Astrocyte (in vitro differentiated cells and primary cell): Measurements from ENCODE around the gene IBTK.

Experiments used
- EZH2 ChIP-seq: IDR thresholded peaks from 2 replicates; pipeline ENCODE4 v1.6.1; 2012; ENCODE audit warnings: mild to moderate bottlenecking, low read length, inconsistent platforms; ENCODE audit not compliant: insufficient read depth
- TF ChIP-seq, protein P1 (sequence below): IDR thresholded peaks from 2 replicates; pipeline ENCODE4 v1.5.1; 2011; ENCODE audit warnings: low read depth, mild to moderate bottlenecking, inconsistent platforms, low read length, moderate library complexity; ENCODE audit not compliant: insufficient read depth

DNA sequence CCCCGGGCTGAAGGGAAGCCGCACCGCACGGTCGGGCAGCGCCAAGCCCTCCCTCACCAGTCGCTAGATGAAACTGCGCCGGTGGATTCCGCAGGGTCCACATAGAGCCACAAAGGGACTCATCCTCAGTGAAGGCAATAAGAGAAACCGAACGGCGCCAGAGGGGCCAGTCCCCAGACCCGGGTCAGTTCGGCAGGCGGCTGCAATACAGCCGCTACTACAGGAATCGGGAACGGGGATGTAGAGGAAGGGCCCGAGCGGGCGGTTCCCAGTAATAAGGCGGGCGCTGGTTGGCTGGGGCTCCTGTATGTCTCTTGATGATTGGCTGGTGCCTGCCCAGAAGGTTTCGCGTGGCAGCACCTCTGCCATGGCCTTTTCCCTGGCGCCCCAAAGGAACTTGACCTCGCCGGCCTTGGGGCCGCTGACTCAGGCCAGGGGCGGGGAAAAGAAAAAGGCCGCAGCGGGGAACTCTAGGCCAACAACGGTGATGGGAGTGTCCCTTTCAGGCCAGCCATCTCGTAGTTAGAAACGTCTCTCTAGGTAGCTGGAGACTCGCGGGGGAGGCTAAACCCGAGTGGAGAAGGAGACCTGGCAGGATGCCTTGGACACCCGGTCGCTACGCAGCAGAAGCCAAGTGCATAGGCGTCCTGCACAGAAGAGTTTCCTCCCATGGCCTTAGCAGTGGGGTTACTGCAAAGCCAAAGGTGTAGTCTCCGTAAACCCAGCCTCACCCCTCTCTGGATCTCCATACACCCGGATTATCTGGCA is at the start of gene IBTK:
- TF ChIP-seq, protein P1, sequence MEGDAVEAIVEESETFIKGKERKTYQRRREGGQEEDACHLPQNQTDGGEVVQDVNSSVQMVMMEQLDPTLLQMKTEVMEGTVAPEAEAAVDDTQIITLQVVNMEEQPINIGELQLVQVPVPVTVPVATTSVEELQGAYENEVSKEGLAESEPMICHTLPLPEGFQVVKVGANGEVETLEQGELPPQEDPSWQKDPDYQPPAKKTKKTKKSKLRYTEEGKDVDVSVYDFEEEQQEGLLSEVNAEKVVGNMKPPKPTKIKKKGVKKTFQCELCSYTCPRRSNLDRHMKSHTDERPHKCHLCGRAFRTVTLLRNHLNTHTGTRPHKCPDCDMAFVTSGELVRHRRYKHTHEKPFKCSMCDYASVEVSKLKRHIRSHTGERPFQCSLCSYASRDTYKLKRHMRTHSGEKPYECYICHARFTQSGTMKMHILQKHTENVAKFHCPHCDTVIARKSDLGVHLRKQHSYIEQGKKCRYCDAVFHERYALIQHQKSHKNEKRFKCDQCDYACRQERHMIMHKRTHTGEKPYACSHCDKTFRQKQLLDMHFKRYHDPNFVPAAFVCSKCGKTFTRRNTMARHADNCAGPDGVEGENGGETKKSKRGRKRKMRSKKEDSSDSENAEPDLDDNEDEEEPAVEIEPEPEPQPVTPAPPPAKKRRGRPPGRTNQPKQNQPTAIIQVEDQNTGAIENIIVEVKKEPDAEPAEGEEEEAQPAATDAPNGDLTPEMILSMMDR = no peak
- TF ChIP-seq EZH2 = no peak
